BLaER1 (cell line): ENCODE results near the gene BLOC1S4.

Experiments
- H3K27ac ChIP-seq: shearing (Covaris generic); formaldehyde crosslinking; 2 replicates; pipeline ENCODE4 v1.8.1; 2022
- H3K27me3 ChIP-seq: shearing (Covaris generic); formaldehyde crosslinking; 2 replicates; pipeline ENCODE4 v1.8.1; 2022
- H3K36me3 ChIP-seq: shearing (Covaris generic); formaldehyde crosslinking; 2 replicates; pipeline ENCODE4 v1.8.1; 2022
- H3K4me1 ChIP-seq: shearing (Covaris generic); formaldehyde crosslinking; 2 replicates; pipeline ENCODE4 v1.8.1; 2022
- H3K4me2 ChIP-seq: shearing (Covaris generic); formaldehyde crosslinking; 2 replicates; pipeline ENCODE4 v1.8.1; 2022
- H3K4me3 ChIP-seq: shearing (Covaris generic); formaldehyde crosslinking; 2 replicates; pipeline ENCODE4 v1.8.1; 2022
- H3K9ac ChIP-seq: shearing (Covaris generic); formaldehyde crosslinking; 2 replicates; pipeline ENCODE4 v1.8.1; 2022
- H3K9me3 ChIP-seq: shearing (Covaris generic); formaldehyde crosslinking; 2 replicates; pipeline ENCODE4 v1.8.1; 2022
- H4K20me1 ChIP-seq: shearing (Covaris generic); formaldehyde crosslinking; 2 replicates; pipeline ENCODE4 v1.8.1; 2022
- Cebpa-rat ChIP-seq: shearing (Covaris generic); IDR thresholded peaks from 2 replicates; pipeline ENCODE4 v1.8.1; 2022

Gene BLOC1S4

DNA sequence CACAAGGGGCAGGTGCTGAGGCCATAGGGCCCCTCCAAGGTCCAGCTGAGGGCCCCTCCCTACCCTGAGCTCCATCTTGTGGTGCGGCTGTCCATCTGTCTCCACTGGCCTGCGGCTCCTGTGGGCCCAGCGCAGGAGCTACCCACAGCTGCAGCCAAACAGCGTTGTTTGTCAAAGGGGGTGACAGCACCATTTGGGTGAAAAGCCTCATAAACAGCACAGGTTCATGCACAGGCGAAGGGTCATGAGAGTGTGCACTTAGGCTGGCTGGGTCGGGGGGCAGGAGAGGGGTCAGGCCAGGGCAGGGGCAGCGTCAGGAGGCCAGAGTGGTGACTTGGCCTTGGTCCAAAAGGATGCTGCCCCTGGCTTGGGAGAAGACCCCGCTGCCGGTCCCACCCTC, 32.3 kb downstream of the BLOC1S4 start:
- Histone ChIP-seq H3K27me3 (no peaks in the 10 kb centered on the region), H3K4me2 (no peak overlapping the region), H3K4me3 (no peak overlapping the region), H4K20me1 (no peaks in the 10 kb centered on the region), H3K36me3 (no peaks in the 10 kb centered on the region), H3K27ac (no peak overlapping the region), H3K9me3 (peaks cover 14% of the 10 kb centered on the region), H3K4me1 (peaks cover 60% of the 10 kb centered on the region), H3K9ac (no peak overlapping the region)
- TF ChIP-seq Cebpa-rat: no peak

DNA sequence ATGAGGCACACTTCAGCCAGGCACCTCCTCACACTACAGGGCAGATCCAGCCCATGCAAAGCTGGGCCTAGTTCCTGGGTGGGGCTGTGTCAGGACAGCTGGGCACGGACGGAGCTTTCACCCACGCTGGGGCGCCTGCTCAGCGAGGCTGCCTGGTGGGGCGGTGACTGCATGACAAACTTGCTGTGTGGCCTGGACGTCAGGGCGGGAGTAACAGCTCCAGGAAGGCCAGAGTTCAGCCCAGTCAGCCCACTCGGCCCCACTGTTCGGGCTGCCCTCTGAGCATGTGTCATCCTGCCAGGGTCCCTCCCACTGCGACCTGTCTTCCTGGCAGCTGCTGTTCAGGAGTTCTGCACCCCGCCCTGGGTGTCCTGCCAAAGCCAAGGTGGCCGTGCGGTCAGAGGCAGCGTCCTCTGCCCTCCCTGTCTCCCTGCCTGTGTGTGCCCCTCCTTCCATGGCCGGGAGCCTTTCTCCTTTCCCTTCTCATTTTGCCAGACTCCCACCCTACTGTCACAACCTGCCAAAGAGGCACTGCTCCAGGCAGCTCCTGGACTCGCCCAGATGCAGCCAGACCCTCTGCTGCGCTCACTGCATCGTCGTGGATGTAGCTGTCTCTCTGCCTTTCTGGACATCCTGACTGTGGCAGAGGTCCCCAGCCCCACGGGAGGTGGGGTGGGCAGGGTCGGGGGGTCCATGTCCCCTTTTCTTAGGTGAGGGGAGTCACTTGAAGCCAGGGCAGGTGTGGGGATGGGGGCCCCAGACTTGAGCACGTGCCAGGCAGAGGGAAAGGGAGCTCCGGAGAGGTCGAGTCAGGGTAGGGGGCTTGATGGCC, 33.6 kb downstream of the BLOC1S4 start:
- Histone ChIP-seq H3K9ac (peak overlapping the region; percentile 15; the same call in 1 of the 2 replicates), H3K4me1 (peaks cover 60% of the 10 kb centered on the region), H3K4me3 (no peak overlapping the region), H3K27me3 (no peaks in the 10 kb centered on the region), H3K36me3 (no peaks in the 10 kb centered on the region), H3K4me2 (no peak overlapping the region), H4K20me1 (no peaks in the 10 kb centered on the region), H3K9me3 (peaks cover 10% of the 10 kb centered on the region), H3K27ac (peak overlapping the region; percentile 35)
- no peak for TF ChIP-seq Cebpa-rat

DNA sequence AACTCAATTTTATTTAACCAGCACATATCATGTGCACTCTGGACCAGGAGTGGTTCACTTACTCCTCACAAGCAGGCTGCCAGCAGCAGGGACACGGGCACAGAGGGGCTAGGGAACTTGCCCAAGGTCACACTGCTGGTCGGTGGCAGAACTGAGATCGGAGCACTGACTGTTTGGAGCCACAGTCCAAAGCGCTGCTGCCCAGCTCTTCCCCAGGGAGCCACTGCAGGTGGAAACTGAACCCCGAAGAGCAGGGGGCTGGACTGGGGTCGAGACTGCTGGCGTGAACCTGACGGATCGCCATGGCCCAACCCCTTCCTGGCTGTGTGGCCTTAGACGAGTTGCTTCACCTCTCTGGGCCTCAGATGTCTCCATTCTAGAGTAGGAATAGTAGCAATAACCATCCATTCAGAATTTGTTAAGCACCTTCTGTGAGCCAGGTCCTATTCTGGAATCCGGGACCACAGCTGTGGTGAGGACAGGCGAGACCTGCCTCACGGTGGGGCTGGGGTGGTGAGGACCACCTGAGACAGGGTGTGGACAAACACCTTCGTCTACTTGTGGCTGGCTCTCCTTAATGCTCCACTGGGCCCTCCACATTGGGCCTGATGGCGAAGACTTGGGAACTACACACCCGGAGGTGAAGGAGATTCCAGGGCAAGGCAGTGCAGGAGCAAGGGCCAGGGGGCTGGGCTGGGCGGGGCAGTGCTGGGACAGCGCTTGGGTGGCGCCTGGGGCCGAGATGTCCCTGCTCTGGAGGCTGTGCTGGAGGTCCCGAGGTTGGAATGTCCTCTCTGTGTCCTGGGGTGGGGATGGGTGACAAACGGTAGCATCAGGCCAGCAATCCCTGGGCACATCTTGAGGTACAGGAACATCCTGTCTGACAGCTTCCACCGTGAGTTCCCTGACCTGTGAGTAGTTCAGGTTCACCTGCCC, 34.6 kb downstream of the BLOC1S4 start:
- no peaks in the 10 kb centered on the region for H3K27me3 ChIP-seq
- H3K4me3 ChIP-seq: no peak overlapping the region
- H3K36me3 ChIP-seq: no peaks in the 10 kb centered on the region
- no peak for TF ChIP-seq Cebpa-rat
- peaks cover 1% of the 10 kb centered on the region; the same call in 1 of the 2 replicates for H3K9me3 ChIP-seq
- H3K27ac ChIP-seq: peak overlapping the region; percentile 78
- peak overlapping the region; percentile 86 for H3K4me2 ChIP-seq
- no peaks in the 10 kb centered on the region for H4K20me1 ChIP-seq
- H3K9ac ChIP-seq: peak overlapping the region; percentile 74; the same call in 1 of the 2 replicates
- H3K4me1 ChIP-seq: peaks cover 60% of the 10 kb centered on the region

DNA sequence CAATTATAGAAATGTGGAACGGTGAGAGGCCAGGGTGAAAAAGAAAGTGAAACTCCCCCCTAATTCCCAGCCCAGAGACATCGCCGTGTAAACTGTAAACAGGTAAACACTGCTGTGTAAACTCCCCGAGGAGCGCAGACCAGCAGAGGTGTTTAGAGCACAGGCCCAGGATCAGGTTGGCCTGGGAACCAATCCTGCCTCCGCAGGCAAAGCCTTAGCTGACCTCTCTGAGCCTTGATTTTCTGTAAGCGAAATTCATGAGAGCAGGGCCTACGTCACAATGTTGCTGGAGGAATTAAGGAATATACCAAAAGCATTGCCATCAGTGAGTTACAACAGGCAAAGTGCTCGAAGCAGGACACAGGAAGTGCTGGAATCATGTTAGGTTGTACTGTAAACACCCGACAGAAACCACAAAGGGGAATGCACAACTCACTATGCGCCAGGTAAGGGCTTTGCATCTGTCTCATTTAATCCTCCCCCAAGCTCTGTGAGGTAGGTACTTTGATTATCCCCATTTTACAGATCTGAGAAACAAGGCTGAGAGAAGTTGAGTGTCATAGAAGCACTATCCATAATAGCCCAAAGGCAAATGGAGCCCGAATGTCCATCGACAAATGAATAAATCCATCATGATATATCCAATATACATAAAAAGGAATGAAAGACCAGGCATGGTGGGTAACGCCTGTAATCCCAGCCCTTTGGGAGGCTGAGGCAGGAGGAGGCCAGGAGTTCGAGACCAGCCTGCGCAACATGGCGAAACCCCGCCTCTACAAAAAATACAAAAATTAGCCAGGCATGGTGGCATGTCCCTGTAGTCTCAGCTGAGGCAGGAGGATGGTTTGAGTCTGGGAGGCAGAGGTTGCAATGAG, 35.9 kb downstream of the BLOC1S4 start:
- peak overlapping the region; percentile 55 for H3K4me3 ChIP-seq
- no peaks in the 10 kb centered on the region for H3K27me3 ChIP-seq
- H3K9ac ChIP-seq: peak overlapping the region; percentile 74
- peak overlapping the region; percentile 86 for H3K4me2 ChIP-seq
- H3K36me3 ChIP-seq: no peaks in the 10 kb centered on the region
- H3K27ac ChIP-seq: peak overlapping the region; percentile 78
- no peaks in the 10 kb centered on the region for H3K9me3 ChIP-seq
- peaks cover 53% of the 10 kb centered on the region for H3K4me1 ChIP-seq
- TF ChIP-seq Cebpa-rat: no peak
- H4K20me1 ChIP-seq: no peaks in the 10 kb centered on the region

DNA sequence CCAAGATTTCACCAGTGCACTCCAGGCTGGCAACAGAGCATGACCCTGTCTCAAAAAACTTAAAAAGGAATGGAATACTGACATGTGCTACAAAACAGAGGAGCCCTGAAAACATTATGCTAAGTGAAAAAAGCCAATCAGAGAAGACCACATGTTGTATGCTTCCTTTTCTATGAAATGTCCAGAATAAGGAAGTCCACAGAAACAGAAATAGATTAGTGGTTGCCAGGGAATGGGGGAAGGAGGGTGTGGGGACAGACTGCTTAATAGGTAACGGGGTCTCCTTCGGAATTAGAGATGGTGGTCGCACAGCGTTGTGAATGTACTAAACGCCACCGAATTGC, 36.5 kb downstream of the BLOC1S4 start:
- H3K36me3 ChIP-seq: no peaks in the 10 kb centered on the region
- H4K20me1 ChIP-seq: no peaks in the 10 kb centered on the region
- no peak for TF ChIP-seq Cebpa-rat
- no peaks in the 10 kb centered on the region for H3K9me3 ChIP-seq
- H3K4me2 ChIP-seq: peak overlapping the region; percentile 86
- no peak overlapping the region for H3K4me3 ChIP-seq
- no peak overlapping the region for H3K27ac ChIP-seq
- peaks cover 47% of the 10 kb centered on the region for H3K4me1 ChIP-seq
- no peaks in the 10 kb centered on the region for H3K27me3 ChIP-seq
- H3K9ac ChIP-seq: no peak overlapping the region

DNA sequence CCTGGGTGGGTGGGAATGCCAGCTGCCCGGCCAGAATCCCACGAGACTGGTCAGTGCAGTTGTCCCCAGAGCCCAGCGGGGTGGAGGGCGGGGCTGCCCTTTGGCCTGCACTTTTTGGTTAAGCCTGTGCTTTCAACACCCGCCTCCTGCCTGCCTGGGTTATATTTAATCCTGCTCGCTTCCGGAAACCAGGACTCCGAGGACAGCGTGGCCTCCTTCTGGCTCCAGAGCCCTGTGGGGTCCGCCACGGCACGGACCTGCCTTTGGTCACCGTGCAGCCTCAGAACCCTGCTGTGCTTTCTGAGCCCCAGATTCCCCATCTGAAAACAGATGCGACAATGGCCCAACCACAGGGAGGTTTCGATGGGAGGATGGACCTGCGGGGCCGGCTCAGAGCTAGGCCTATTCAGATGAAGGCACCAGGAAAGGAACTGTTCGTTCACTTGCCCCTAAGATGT, 37.2 kb downstream of the BLOC1S4 start:
- H3K4me2 ChIP-seq: no peak overlapping the region
- H3K4me1 ChIP-seq: peaks cover 40% of the 10 kb centered on the region
- H3K9ac ChIP-seq: no peak overlapping the region
- no peaks in the 10 kb centered on the region for H3K9me3 ChIP-seq
- TF ChIP-seq Cebpa-rat: no peak
- no peak overlapping the region for H3K4me3 ChIP-seq
- H3K27me3 ChIP-seq: no peaks in the 10 kb centered on the region
- no peaks in the 10 kb centered on the region for H3K36me3 ChIP-seq
- H4K20me1 ChIP-seq: no peaks in the 10 kb centered on the region
- no peak overlapping the region for H3K27ac ChIP-seq

DNA sequence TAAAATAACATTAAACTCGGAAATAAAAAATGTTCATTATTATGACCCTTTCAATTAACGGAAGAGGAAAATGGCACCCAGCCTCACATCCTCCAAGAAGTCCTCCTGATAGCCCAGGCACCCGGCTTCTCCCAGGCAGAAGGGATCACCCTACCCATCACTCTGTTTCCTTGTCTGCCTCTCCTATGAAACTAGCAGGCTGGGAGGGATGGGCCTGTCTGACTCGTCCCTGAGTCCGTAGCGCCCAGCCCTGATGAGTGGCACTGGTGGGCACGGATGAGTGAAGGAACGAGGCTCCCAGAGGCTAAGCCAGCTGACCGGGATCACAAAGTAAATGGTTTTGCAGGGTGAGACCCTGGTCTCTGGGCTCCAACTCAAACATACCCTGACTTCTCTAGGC, 37.9 kb downstream of the BLOC1S4 start:
- no peak overlapping the region for H3K4me2 ChIP-seq
- no peaks in the 10 kb centered on the region for H3K9me3 ChIP-seq
- peaks cover 35% of the 10 kb centered on the region for H3K4me1 ChIP-seq
- no peaks in the 10 kb centered on the region for H3K27me3 ChIP-seq
- H3K9ac ChIP-seq: no peak overlapping the region
- TF ChIP-seq Cebpa-rat: no peak
- no peak overlapping the region for H3K4me3 ChIP-seq
- H4K20me1 ChIP-seq: no peaks in the 10 kb centered on the region
- no peaks in the 10 kb centered on the region for H3K36me3 ChIP-seq
- no peak overlapping the region for H3K27ac ChIP-seq

DNA sequence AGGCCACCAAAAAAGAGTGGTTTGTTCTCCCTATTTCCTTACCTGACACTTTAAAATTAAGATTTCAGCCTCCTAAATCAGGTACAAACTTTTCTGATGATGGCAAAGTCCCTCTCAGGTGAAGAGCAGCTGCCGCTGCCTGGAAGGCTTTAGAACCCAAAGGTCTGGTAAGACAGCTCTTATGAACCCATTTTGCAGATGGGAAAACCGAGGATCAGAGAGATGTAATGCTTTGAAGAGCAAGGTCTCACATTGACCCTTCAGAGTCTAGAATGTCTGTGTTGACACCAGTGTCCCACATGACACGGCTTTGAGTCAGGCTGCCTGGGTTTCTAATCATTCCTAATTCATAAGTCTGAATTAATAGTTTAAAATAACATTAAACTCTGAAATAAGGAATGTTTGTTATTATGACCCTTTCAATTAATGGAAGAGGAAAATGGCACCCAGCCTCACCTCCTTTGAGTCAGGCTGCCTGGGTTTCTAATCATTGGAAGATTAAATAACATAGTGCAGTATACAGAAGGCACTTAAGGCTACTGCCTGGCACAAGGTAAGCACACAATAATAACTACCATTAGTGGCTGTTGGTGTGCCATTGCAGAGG, 38.6 kb downstream of the BLOC1S4 start:
- H3K4me1 ChIP-seq: peaks cover 28% of the 10 kb centered on the region
- H3K36me3 ChIP-seq: no peaks in the 10 kb centered on the region
- H4K20me1 ChIP-seq: no peaks in the 10 kb centered on the region
- no peak overlapping the region for H3K9ac ChIP-seq
- no peak overlapping the region for H3K27ac ChIP-seq
- H3K4me3 ChIP-seq: no peak overlapping the region
- no peaks in the 10 kb centered on the region for H3K27me3 ChIP-seq
- no peak overlapping the region for H3K4me2 ChIP-seq
- no peaks in the 10 kb centered on the region for H3K9me3 ChIP-seq
- TF ChIP-seq Cebpa-rat: no peak
